Right lung (tissue), 5 donors: ENCODE results near the gene ABHD16A. TPM values are rescaled to one million over a fixed set of nuclear protein-coding genes. Genes with fewer than 3 reads are reported as not detected.

ENCODE experiments used
- DNase-seq, 2 donors: peaks; one replicate each; pipeline ENCODE4 v3.0.0-alpha.2; 2013
- polyA plus RNA-seq, 5 donors: library from polyadenylated mRNA; unstranded; fragments of 120-200 nt; gene quantifications; one replicate each; pipeline versions ENCODE4 v1.2.1 to v1.2.3, GENCODE V29; 2013; ENCODE audit warnings: inconsistent platforms in 1 of 5, low replicate concordance in 1 of 5; ENCODE audit not compliant: insufficient read length in 5 of 5, insufficient read depth in 1 of 5

Gene ABHD16A
- polyA plus RNA-seq, 5 donors: 48.7 to 64.2 (median 59.9) TPM

DNA sequence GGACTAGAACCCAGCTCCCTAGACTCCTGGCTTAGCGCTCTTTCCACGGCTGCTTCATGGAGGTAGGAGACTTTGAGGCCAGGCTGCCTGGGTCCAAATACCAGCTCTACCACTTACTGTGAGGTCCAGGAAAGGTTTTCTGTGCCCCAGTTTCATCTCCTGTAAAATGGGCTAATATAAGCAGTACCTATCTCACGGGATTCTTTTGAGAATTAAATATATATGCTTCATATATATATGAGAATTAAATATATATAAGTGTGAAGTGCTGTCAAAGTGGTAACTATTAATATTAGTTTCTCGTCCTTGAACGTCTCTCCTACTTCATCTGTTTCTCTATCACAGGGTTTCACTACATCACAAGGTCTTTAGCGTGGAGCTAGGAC lies 12.1 kb downstream of the ABHD16A start:
- DNase-seq: no peak

- no peak for DNase-seq
Measured at GRCh38 chr6:31690231-31691077, 12.7 kb downstream of the ABHD16A start.

DNA sequence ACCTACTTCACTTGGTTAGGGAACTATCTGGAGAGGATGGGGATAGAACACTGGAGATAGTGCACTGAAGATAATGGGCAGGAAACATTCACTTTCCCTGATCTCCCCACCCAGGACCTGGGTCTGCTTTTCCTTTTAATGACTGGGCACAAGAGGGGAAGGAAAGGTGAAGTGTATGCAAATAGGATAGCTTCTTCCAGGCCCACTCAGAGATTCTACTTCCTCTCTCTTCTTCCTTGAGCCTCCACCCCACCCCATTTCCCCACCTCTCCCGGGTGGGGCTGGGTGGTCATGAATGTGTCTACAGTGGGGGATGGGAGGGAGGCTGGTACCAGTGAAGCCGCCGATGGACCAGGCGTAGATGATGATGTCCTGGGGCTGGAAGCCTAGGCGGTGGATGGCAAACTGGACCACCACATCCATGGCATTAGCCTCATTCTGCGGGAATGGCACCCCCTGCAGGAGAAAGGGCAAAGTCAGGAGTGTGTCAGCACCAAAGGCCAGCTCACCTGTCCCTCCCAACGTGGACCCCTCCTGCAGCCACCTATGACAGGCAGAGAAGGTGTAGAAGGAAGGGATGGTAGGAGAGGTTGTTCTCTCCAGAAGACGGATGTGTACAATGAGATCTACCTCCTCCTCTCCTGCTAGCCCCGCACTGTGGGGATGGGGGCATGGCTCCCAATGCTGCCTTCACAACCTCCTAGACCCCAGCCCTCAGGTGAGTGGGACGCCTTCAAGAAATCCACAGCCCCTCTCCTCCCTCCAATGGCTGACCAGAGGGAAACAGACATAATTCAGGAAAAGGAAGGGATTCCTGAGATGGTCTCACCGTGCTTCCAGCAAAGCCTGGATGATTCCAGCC lies 13.6 kb downstream of the ABHD16A start:
- DNase-seq: no peak

GRCh38 chr6:31687860-31688693 lies 15.0 kb downstream of the ABHD16A start:
- no peak for DNase-seq

DNA sequence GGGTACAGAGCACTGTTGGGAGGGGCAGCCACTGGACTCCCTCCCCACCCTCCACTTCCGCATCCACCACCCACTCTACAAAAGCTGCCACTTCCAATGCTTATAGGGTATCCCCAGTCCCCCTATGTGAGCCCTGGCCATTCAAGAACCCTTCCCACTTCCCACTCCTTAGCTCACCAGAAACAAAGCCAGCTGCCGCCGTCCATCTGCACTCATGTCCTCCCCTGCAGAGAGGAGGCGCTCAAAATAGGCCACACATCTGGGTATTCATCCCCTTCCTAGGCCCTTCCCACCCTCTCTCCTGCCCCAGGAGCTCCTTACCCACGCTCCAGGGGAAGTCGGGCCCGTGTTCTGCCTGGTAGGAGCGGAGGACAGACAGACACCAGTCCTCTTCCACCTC lies 15.8 kb downstream of the ABHD16A start:
- no peak for DNase-seq

DNA sequence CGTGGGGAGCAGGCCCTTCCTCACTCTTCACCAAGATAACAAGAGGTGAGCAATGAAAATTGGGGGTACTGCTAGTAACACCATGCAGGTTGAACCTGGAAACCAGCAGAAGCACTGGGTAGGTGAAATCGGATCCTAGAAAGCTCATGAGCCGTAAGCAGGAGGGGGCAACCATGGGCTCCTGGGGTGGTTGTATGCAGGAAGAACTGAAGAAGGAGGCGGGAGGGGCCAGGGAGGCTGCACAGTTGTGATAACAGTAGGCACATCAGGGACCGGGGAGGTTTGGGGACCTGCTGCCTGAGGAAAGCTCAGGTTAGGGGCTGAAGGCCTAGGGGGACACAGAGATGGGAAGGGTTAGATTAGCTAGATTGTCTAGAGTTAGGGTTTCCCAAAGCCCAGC lies 16.6 kb downstream of the ABHD16A start:
- DNase-seq: no peak

DNA sequence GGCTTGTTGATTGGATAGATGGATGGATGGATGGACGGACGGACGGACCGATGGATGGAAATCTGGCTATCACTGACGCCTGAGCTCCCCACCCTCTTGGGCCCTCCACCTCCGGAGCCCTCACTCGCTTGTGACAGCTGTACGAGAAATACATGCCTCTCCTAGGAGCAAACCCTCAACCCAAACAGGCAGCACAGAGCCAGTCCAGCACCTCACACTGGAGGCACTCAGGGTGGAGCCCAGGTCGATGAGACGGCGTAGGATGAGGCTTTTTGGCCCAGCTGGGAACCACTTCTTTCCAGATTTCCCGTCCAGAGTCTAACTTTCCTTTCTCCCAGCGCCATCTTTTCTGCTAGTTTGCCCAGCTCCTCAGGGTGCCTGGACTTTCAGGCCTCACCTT lies 19.5 kb downstream of the ABHD16A start:
- no peak for DNase-seq

GRCh38 chr6:31681135-31681671 lies 21.9 kb downstream of the ABHD16A start:
- DNase-seq: peak in 1 of 2 donors; percentile 52

GRCh38 chr6:31680226-31681134 lies 22.6 kb downstream of the ABHD16A start, which contains the start of gene LY6G5C:
LY6G5C (minus strand) TSS chr6:31681067; CDS start chr6:31680373, 694 bp downstream.
- peak; percentile 88 to 91 for DNase-seq

DNA sequence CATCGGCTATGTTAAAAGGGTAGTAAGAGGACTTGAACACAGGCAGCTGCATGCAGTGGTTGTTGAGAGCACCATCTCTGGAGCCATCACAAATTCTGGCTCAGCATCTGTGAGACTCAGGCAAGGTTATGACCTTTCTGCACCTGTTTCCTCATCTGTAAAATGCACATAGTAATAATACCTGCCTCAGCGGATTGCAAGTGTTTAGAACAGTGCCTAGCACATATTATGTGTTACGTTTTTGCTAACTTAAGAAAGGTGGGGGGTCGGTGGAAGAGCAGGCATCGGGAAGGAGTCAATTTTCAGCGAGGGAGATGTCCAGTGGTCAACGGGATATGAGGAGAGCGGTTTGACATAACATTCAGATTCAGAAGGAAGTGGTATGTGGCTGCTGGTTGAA lies 25.2 kb downstream of the ABHD16A start:
- no peak for DNase-seq

GRCh38 chr6:31676904-31677303 lies 26.2 kb downstream of the ABHD16A start:
- DNase-seq: no peak

GRCh38 chr6:31676322-31676903 lies 26.7 kb downstream of the ABHD16A start:
- DNase-seq: no peak

DNA sequence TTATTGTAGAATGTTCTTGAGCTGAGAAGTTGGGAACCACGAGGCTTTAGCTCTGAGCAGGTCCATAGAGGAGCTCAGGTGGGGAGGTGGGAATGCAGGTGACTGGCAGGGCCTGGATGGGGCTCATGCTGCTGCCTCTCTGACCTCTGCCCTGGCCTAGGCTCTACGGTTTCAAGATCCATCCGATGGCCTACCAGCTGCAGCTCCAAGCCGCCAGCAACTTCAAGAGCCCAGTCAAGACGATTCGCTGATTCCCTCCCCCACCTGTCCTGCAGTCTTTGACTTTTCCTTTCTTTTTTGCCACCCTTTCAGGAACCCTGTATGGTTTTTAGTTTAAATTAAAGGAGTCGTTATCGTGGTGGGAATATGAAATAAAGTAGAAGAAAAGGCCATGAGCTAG lies 33.4 kb downstream of the ABHD16A start, which contains the start of gene LY6G5B:
LY6G5B (plus strand) TSS at position 301 of the 400 bp plus-strand sequence. CDS start 975 bp downstream, outside the sequence.
- no peak for DNase-seq

DNA sequence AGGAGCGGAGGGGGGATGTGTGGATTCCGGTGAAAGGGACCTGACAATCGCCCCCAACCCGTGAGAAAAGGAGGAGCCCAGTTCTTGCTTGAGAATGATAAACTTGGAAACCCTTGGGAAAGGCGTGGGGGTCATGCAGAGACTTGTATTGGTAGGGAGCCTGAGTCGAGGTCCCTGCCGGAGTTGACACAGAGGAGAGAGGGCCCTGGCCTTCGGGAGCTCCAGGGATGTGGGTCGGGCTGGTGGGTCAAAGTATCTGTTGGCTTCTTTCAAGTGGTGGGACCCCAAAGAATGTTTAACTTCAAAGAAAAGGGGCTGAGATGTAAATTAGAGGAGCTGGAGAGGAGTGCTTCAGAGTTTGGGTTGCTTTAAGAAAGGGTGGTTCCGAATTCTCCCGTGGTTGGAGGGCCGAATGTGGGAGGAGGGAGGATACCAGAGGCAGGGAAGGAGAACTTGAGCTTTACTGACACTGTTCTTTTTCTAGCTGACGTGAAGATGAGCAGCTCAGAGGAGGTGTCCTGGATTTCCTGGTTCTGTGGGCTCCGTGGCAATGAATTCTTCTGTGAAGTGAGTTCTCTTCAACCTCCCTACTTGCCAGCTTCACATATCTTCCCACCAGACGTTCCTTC lies 36.7 kb downstream of the ABHD16A start:
- DNase-seq: no peak

DNA sequence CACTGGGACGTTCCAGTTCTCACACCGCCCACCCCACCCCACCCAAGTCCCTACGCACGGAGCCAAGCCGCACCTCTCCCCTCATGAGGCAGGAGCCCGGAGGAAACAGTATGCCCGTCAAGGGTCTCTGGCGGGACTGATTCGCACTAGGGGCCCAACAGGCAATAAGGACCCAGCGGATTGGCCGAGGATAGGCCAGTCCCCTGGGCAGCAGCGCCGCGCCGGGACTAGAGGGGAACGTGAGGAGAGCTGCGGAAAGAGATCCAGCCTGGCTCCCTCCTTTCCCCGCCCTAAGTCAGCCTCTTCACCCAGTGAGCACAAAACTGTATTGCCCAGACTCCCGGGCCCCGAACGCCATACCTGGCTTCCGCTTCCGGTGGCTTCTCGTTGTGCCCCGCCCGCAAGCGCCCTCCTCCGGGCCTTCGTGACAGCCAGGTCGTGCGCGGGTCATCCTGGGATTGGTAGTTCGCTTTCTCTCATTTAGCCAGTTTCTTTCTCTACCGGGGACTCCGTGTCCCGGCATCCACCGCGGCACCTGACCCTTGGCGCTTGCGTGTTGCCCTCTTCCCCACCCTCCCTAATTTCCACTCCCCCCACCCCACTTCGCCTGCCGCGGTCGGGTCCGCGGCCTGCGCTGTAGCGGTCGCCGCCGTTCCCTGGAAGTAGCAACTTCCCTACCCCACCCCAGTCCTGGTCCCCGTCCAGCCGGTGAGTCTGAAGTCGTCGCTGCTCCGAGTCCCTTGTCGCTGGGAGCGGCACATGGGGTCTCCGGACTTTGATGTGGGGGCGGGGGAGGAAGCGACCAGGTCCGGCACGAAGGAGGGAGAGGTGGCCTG lies 37.4 kb downstream of the ABHD16A start, which contains the start of gene CSNK2B:
CSNK2B (plus strand) TSS at position 580 of the 836 bp plus-strand sequence. CDS start 752 bp downstream, outside the sequence.
- DNase-seq: peak; percentile 97

GRCh38 chr6:31664790-31665500 lies 38.2 kb downstream of the ABHD16A start, which contains the start of gene GPANK1:
GPANK1 (minus strand) TSS chr6:31664997; CDS start chr6:31664478, 519 bp downstream.
- peak; percentile 93 to 95 for DNase-seq
